GM19328 (cell line): ENCODE measurements around the gene RARA.

Experiments
- ATAC-seq: cut with Tn5 transposase; IDR thresholded peaks from one replicate; pipeline ENCODE4 v1.9.1; 2021; ENCODE audit warnings: mild to moderate bottlenecking, moderate library complexity; ENCODE audit not compliant: unreplicated experiment

Gene RARA

DNA sequence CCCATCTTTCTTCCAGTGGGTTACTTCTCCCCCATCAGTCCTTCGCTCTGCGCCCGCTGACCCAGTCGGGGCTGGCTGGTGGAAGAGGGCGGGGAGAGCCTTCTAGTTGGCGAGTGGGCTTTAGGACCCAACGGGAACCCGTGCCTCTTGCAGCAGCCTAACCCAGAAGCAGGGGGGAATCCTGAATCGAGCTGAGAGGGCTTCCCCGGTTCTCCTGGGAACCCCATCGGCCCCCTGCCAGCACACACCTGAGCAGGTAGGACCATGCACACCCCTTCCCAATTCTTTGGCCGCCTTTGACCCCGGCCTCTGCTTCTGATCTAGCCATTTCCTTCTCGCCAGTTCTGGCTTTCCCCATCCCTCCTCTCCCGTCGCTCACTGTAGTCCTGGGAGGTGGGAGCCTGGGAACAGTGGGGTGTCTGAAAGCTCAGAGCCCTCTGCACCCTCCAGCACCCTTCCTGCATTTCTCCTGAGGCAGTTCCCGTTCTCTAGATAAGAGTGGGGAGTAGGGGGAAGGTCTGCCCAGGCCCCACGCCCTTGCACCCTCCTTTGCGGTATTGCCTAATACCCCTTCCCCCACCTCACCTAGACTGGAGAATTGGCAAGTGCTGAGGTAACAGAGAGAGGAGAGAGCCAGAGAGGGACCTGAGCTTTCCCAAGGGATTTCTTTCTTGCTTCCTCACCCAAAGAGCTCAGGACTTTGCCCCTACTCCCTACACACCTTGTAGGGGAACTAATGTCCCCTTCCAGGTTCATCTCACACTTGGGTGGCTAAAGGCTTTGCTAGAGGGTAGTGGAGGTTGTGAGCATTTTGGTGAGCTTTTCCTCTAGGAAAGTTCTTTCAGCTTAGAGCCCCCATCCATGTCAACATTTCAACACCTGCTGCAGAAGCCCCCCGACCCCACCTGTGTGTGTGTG is at the start of gene RARA:
Gene RARA (plus strand): TSS at position 150 of the 918 bp plus-strand sequence. CDS start 22,039 bp downstream, outside the sequence.
- ATAC-seq = no peak

DNA sequence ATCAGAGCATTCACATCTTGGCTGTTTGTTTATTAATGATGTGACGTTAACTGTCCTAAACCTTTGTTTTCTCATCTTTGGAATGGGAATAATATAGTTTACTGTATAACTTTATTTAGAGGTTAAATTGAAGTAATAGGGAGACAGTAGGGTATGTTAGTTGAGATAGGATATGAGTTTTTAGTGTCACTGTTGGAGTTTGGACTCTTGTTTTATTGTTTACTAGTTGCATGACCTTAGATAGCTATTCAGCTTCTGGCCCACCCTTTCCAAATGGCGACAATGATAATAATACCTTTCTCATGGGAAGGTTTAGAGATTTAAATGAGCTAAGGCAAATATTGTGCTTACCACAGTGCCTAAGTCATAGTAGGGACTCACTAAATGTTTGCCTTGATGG is 49.5 kb upstream of the RARA start:
- no peak for ATAC-seq

DNA sequence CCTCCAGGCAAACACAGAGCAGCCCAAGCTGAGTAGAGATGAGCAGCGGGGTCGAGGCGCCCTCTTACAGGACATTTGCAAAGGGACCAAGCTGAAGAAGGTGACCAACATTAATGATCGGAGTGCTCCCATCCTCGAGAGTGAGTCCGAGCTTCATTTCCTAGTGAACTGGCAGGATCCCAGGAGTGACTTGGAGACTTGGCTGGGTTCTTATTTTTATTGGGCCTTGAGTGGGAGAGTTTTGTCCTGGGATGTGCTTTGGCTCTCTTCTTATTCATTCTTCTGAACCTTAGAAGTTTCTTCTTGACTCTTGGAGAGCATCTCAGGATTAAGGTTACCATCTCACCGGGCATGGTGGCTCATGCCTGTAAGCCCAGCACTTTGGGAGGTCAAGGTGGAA is 48.5 kb upstream of the RARA start:
- no peak for ATAC-seq

DNA sequence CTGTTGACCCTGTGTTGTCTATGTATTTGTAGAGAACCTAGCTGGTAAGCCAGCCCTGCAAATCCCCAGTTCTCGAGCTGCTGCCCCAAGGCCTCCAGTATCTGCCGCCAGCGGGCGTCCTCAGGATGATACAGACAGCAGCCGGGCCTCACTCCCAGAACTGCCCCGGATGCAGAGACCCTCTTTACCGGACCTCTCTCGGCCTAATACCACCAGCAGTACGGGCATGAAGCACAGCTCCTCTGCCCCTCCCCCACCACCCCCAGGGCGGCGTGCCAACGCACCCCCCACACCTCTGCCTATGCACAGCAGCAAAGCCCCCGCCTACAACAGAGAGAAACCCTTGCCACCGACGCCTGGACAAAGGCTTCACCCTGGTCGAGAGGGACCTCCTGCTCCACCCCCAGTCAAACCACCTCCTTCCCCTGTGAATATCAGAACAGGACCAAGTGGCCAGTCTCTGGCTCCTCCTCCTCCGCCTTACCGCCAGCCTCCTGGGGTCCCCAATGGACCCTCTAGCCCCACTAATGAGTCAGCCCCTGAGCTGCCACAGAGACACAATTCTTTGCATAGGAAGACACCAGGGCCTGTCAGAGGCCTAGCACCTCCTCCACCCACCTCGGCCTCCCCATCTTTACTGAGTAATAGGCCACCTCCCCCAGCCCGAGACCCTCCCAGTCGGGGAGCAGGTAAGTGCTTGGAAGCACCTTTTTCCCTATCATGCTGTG is 44.4 kb upstream of the RARA start:
- no peak for ATAC-seq

DNA sequence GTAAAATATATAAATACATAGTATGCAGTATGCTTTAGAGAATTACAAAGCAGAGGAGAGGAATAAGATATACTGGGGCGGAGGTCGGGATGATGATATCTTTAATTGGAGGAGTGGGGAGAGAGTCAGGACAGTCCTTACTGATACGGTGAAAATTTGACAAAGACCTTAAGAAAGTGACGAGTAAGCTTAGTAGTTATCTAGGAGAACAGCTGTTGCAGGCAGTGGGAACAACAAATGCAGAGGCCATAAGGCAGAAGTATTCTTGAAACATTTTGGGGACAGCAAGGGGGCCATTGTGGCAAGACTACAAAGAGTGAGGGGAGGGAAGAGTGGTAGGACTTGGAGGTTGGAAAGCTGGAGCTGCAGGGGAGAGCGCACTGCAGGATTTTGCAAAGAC is 43.6 kb upstream of the RARA start:
- ATAC-seq = no peak

DNA sequence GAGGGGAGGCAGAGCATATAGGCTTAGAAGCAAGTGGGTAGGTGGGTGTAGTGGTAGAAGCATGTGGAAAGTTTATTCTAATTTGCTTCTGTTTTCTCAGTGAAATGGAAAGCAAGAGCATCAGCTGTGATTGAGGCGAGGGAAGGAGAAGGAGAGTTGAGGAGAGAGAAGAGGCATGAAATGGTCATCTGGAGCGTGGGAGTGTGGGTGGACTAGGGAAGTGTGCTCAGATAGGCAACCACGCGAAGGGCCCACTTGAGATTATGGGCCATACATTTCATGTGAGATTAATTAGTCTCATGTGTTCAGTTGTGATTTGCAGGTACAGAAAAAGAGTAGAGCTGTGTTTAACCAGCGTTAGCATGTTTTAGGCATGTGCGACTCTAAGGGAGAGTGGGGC is 42.1 kb upstream of the RARA start:
- no peak for ATAC-seq

DNA sequence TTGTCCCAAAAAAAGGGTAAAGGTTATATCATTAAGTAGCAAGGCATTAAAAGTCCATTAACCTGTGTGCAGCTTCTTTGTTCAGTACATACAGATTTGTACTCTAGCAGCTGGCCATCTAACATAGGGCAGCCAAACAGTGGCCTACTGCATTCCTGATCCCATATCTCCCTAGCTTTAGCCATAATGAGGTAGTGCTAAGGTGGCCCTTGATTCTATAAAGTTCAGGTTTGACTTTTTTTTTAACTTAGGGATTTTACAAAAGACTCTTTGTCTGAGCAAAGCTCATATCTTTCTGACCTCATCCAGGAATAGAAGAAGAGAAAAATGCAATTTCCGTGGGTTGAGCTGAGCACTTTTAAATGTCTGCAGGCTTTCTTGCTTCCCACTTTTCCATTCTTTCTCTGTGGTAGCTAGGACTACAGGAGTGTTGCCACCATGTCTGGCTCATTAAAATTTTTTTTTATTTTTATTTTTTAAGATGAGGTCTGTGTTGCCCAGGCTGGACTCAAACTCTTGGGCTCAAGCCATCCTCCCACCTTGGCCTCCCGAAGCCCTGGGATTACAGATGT is 40.8 kb upstream of the RARA start:
- no peak for ATAC-seq

DNA sequence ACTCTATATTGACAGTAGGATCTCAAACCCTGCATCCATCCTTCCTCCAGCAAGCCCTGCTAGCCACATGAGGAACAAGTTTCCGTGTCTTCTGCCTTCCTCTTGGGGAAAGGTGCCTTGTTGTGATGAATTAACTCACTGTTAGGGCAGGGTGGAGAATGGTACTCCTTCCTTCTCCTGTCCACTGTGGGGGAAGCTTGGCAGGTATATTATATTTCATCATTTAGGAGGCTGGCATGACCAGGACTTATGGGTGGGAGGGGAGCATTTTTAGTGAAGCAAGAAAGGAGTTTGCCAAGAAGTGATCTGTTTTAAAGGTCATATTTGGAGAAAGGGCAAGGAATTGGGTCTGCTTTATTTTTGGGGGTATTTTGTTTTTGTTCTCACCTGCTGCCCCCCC is 30.6 kb upstream of the RARA start:
- no peak for ATAC-seq

DNA sequence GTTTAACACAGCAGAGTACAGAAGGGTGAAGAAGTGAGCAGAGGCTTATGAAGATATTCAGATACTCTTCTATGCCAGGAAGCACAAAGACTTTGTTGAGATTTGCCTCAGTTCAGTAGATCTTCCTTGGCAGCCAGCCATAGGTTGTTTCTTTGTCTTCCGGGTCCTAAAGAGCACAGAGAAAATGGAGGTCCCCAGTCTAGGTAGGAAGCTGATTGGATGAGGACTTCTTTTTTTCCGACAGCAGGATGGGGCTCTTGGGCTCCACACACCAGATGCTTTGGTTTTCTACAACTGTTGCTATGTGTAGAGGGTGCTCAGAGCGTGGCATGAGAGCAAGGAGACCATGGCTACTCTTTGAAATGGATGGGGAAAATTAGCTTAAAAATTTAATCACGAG is 29.6 kb upstream of the RARA start:
- ATAC-seq = no peak

DNA sequence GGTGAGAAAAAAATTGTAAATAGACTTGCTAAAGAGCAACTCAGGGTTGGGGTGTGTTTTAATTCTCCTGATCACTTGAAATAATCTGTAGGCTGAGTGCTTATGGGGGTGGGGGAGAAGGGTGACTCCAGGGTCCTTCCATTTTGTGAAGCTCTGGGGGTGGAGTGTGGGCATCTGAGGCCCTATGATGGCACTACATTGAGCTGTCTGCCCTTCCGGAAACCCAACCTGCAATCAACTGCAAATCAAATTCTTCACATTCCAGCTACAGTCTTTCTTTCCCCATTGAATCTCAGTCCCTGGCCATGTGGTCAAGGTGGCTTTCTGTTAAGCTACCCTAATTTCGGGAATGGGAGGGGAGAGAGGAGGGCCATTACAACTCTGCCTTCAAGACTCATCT is 27.3 kb upstream of the RARA start:
- ATAC-seq = no peak

DNA sequence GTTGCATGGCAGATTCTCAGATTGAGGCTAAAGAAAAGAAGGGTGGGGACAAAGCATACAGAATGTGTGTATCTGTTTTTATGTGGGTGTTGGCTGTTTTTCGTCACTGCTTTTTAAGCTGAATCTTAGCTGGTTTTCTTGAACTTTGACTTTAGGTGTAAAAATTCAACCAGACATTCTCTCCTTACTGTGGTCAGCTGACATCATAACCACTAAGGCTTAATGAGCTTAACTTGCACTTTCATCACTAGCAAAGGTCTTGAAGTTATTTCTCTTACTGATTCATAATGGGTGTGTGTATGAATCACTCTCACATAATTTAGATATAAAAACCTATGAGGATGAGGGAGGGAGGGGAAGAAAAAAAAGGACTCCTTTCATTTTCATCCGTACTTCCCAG is 25.3 kb upstream of the RARA start:
- ATAC-seq = no peak

DNA sequence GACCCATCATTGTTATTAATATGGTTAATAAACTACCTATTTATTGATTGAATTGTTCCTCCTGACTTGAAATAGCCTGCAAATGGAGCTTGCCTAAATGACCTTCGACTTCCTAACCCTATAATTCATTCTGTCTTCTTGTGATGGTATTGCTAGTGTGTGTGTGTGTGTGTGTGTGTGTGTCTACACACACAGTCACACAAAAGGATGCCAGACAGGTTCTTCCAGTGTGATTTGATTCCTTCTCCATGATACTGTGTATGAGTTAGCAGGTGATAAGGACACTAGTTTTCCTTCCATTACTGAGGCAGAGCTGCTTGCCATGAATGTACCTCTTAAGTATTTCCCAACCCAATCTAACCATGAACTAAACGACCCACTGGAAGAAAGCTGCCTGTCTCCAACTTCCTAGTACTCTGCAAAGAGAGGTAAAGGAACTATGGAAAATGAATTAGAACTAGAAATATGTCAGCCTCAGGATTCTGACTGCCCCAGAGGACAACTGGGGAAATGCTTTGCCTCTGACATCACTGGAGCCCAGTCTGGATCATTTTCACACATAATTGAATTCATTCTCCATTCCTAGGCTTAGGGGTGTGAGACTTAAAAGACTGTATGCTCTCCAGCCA is 24.8 kb upstream of the RARA start:
- ATAC-seq = no peak

DNA sequence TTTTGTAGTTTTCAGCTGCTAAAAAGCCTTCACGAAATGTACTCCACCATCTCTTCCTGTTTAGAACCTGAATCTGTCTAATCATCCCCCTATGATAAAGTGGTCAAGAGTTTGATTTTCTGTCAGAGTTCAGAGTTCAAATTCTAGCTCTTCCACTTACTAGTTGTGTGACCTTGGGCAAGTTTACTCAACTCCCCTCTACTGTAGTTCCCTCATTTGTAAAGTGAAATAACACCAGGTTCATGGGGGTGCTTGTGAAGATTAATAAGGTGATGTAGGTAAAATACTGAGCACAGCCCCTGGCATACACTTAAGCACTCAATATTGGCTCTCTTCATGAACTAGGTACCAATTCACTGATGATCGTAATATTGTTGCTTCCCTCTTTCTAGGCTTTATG is 22.5 kb upstream of the RARA start:
- ATAC-seq = no peak

DNA sequence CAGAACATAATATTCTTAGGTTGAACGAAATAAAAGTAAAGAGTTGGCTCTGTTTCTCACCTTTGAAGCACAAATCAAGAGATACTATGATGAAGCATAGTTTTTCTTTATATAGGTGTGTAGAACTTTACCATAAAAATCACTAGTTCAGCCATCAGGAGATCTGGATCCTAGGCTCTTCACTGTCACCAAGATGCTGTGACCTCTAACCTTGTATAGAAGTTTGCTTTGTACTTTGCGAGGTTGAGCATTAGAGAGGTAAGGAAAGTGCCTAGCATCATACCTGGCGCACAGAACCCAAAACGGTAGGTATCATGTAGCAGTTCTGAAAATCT is 21.9 kb upstream of the RARA start:
- ATAC-seq = no peak

DNA sequence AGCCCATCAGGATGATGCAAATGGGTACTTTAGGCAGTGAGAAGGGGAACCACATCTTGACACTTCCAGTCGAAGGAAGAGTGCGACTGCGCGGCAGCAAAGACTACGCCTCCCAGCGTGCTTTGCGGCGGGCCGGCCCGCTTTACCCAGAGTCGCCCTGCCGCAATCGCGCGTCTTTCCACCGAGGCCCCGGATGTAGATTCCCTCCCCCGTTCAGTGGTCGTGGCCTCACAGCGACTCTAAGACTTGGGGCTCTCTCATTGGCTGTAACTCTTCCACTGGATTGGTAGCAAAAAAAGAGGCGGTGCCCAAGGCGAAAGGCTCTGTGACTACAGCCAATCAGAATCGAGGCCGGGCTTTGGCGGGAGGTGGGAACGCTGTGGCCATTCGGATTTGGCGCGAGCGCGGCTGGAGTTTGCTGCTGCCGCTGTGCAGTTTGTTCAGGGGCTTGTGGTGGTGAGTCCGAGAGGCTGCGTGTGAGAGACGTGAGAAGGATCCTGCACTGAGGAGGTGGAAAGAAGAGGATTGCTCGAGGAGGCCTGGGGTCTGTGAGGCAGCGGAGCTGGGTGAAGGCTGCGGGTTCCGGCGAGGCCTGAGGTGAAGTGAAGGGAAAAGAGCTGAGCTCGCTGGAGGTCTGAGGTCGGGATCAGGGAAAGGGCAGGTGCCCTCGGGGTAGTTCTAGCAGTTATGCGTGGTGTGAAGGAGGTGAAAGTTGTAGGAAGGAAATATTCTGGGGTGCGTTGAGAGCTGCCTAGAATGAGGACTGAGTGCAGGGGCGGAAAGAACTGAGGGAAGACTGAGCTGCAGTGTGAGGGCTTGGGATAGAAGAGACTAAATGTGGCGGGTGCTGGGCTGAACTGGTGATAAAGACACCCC is 21.2 kb upstream of the RARA start, which contains the start of gene CDC6:
Gene CDC6 (plus strand): TSS at position 386 of the 876 bp plus-strand sequence. CDS start 1,542 bp downstream, outside the sequence.
- ATAC-seq = peak; percentile 92

DNA sequence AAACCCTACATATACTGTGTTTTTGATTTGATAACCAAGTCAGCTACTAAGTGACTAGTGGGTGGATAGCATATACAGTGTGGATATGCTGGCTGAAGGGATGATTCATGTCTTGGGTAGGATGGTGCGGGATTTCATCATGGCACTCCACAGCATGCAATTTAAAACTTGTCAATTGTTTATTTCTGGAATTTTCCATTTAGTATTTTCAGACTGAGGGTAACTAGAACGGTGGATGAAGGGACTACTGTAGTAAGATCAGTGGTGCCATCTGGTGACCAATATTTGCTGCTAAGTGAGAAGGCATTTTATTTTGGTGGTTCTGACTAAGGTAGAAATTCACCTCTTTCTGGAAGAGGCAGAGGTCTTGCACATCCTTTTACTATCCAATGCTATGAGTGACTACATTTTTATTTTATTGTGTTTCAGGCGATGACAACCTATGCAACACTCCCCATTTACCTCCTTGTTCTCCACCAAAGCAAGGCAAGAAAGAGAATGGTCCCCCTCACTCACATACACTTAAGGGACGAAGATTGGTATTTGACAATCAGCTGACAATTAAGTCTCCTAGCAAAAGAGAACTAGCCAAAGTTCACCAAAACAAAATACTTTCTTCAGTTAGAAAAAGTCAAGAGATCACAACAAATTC is 18.2 kb upstream of the RARA start:
- no peak for ATAC-seq

DNA sequence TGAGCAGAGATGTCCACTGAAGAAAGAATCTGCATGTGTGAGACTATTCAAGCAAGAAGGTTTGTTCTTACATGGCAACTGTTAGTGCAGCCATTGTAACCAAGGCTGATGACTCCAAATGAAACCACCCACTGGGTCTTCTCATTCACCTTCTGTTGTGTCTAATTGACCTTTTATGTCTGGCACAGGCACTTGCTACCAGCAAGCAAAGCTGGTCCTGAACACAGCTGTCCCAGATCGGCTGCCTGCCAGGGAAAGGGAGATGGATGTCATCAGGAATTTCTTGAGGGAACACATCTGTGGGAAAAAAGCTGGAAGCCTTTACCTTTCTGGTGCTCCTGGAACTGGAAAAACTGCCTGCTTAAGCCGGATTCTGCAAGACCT is 17.7 kb upstream of the RARA start:
- ATAC-seq = no peak

DNA sequence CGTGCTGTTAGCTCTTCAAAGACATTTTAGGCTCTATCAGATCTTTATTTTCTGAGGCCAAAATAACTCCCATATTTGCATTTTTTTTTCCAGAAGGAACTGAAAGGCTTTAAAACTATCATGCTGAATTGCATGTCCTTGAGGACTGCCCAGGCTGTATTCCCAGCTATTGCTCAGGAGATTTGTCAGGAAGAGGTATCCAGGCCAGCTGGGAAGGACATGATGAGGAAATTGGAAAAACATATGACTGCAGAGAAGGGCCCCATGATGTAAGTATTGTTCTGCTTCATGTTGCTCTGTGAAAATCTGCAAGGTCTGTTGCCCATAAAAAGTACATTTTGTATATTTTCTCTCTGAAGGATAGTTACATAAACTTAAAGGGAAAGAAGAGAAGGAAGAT is 15.6 kb upstream of the RARA start:
- ATAC-seq = no peak

DNA sequence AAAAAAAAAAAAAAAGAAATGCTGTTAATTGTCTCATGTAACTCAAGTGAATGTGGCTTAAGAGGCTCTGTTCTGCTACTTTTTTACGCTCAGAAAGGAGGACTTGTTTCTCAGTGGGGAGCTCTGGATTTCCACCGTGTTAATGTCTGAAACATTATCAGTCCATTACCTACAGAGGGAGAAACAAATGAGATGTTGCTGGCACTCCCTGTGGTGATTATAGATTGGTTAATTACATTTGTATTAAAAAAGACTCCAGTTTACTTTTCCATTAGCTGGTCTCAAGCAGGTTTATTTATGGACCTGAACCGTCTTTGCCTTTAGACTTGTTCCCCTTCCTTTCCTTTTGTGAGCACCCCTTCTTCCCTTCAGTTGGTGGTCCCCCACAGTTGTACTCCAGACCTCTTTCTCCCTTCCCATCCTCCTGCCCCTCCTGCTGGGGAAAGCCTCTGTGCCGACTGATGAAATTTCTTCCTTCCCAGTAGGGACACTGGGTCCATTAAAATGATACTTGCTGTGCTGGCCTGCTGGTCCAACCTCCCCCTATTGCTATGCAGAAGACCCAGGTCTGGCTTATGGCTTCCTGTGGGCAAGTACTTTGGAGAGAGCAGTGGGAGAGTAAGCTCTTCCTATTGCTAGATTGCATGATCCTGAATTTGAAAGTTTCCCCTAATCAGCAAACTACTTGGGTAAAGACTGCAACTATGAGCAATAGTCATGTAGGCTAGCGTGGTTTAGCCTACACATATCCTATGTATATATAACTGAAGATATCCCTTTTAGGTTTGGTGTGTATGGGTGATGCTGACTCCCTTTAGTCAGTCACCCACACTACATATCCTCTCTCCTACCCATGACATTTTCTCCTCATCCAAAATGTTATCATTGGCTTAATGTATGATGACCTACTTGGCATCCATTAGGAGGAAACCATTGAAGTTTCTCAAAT is 13.2 kb upstream of the RARA start:
- ATAC-seq = no peak
